GM12864 (cell line): ENCODE data around the gene LRRC45.

ENCODE experiments used
- DNase-seq: peaks from one replicate; pipeline ENCODE4 v3.0.0-alpha.2; 2011; ENCODE audit warnings: low read depth
- H3K4me3 ChIP-seq: 2 replicates; pipeline ENCODE4 v1.5.1; 2011; ENCODE audit warnings: mild to moderate bottlenecking, low read depth, low read length, control low read depth
- TF ChIP-seq, protein P1 (sequence below): IDR thresholded peaks from 2 replicates; pipeline ENCODE4 v1.5.1; 2011; ENCODE audit warnings: low read depth, mild to moderate bottlenecking, moderate library complexity, low read length, control low read depth, inconsistent platforms; ENCODE audit errors: missing control alignments

LRRC45 gene

DNA sequence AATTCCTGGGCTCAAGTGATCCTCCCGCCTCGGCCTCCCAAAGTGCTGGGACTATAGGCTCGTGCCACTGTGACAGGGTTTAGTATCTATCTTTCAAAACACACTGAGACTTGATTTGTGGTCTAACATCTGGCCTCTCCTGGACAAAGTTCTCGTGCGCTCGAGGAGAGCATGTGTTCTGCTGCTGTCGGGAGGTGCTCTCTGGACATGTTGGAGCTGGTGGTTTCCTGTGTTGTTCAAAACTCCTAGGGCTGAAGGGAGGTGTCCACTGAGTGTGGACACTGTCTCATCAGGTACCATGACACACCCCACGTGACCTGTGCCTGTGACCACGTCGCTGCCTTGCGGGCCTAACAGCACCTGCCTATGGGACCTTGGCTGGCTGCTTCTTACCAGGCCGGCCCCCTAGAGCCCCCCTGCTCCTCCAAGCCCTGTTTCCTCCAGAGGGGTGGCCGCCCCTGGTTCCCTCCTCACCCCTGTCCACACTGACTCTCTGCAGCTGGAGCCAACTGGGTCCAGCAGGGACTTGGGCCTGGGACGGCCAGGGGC lies 22.9 kb downstream of the LRRC45 start:
- no peak for DNase-seq
- TF ChIP-seq, protein P1, sequence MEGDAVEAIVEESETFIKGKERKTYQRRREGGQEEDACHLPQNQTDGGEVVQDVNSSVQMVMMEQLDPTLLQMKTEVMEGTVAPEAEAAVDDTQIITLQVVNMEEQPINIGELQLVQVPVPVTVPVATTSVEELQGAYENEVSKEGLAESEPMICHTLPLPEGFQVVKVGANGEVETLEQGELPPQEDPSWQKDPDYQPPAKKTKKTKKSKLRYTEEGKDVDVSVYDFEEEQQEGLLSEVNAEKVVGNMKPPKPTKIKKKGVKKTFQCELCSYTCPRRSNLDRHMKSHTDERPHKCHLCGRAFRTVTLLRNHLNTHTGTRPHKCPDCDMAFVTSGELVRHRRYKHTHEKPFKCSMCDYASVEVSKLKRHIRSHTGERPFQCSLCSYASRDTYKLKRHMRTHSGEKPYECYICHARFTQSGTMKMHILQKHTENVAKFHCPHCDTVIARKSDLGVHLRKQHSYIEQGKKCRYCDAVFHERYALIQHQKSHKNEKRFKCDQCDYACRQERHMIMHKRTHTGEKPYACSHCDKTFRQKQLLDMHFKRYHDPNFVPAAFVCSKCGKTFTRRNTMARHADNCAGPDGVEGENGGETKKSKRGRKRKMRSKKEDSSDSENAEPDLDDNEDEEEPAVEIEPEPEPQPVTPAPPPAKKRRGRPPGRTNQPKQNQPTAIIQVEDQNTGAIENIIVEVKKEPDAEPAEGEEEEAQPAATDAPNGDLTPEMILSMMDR: no peak

GRCh38 chr17:82046903-82047302 lies 23.8 kb downstream of the LRRC45 start:
- no peak for DNase-seq
- TF ChIP-seq, protein P1: no peak
- no peak overlapping the region for H3K4me3 ChIP-seq

More for the DNA sequence above, 22.9 kb downstream of the LRRC45 start:
- H3K4me3 ChIP-seq: no peak overlapping the region

- no peak overlapping the region for H3K4me3 ChIP-seq
- TF ChIP-seq, protein P1: no peak
- DNase-seq: no peak
Observed at GRCh38 chr17:82047379-82047778, 24.3 kb downstream of the LRRC45 start.

DNA sequence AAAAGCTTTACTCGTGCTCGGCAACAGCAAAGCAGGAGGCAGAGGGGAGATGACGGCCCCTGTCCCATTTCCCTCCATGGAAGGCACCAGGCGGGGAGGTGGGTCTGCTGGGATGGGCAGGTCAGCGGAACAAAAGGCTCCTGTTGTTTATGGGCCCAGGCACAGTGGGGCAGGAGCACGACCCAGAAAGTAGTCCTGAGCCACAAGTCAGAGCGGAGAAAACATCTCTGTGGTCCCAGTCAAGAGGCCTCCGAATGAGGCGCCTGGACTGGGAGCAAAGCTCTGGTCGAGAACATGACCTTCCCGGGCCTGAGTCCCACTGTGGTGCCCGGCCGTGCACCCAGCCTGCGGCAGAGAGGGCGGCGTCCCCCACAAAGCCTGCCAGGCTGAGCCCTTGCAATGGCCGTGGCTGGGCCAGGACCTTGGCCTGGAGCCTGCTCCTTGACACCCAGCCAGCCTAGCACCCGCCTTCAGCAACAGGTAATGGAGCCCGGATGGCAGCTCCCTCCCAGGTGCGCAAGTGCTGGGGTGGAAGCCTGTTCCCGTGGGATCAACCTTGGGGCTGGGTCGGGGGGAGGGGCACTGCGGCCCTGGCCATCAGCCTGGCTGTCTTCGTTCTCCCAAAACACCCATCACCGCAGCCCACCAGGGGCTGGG lies 24.9 kb downstream of the LRRC45 start:
- TF ChIP-seq, protein P1: no peak
- no peak for DNase-seq
- no peak overlapping the region for H3K4me3 ChIP-seq

- no peak for DNase-seq
- no peak overlapping the region for H3K4me3 ChIP-seq
- TF ChIP-seq, protein P1: no peak
Observed at GRCh38 chr17:82048571-82048971, 25.5 kb downstream of the LRRC45 start.

DNA sequence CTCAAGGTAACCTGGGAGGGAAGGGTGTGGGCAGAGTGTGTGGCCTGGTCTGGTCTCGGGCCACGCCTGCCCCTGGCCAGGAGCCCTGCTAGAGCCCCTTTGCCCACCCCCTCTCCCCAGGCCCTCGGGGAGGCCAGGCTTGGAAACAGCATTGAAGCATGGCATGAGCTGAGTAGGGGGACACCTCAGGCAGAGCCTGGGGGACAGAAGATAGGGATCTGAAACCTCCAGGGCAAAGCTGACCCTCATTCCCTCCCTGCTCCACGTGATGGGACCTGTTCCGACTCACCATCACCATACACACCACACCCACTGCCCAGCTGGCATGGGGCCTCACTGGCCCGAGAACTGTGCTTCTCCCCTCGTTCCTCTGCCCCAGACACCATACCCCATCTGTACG lies 26.0 kb downstream of the LRRC45 start:
- H3K4me3 ChIP-seq: no peak overlapping the region
- TF ChIP-seq, protein P1: no peak

DNA sequence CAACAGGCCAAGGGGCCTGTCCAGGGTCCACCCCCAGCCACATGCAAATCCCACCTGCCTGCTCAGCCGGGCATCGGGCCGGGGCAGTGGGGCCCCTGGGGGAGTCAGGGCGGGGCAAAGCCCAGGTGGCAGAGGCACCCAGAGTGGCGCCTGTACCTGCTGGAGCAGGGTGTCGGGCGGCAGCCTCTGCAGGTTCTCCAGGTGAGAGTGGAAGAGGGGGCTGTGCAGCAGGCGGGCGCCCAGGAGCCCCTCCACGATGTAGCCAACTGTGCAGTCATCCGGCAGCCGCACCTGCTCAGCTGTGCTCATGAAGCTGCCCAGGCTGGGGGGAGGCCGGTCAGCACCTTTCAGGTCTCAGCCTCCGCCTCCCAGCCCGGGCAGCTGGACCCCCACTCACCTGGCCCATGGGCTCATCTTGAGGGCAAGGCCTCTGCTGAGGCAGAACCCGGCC lies 26.4 kb downstream of the LRRC45 start:
- H3K4me3 ChIP-seq: no peak overlapping the region
- TF ChIP-seq, protein P1: no peak
- no peak for DNase-seq

More for the DNA sequence above, 26.0 kb downstream of the LRRC45 start:
- no peak for DNase-seq
